ES-I3 (cell line): Measurements from ENCODE around the gene PHF2.
"Not testable (repeated sequence)": the region's sequence is repeated elsewhere in the genome, so short reads cannot be mapped to it uniquely, and the experiment has no call there.

Experiments used
- H3K36me3 ChIP-seq: 2 replicates; pipeline ENCODE4 v1.6.1; 2013; ENCODE audit warnings: mild to moderate bottlenecking, low read length, control low read depth, moderate library complexity; ENCODE audit not compliant: insufficient read depth
- H3K4me1 ChIP-seq: 2 replicates; pipeline ENCODE4 v1.6.1; 2013; ENCODE audit warnings: mild to moderate bottlenecking, control low read depth, low read length; ENCODE audit not compliant: insufficient read depth
- H3K9ac ChIP-seq: 2 replicates; pipeline ENCODE4 v1.6.1; 2013; ENCODE audit warnings: low read depth, mild to moderate bottlenecking, low read length, moderate library complexity
- H3K9me3 ChIP-seq: 2 replicates; pipeline ENCODE4 v1.6.1; 2013; ENCODE audit warnings: mild to moderate bottlenecking, low read length, moderate library complexity; ENCODE audit not compliant: control insufficient read depth, insufficient read depth

PHF2 gene

DNA sequence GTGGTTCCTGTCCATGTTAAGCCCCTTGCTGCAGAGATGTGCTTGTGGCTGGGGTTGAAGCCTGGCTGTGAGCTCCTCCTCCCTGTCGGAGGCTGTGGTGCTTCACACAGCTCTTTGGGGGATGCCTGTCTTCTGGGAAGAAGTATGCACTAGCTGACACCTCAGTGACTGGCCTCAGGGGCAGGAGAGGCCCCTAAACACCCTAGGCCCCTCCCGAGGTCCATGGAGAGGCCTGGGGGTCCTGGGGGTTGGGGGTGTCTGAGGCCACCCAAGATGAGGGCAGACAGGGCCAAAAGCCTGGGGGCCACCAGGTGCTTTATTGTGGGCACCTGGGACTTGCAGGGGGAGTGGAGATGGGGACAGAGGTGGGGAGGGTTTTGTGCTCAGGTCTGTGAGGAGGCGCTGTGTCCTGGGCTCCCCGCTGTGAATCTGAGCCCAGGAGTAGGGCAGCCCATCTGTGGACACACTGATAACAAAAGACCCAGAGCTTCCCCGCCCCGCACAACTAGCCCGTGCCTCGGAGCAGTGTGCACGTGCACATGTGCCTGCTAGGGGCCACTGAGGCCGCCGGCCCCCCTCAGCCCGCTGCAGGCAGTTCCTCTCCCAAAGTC is 92.0 kb downstream of the PHF2 start:
- Histone ChIP-seq H3K36me3 (no peaks in the 10 kb centered on the region), H3K9ac (no peak overlapping the region), H3K9me3 (no peaks in the 10 kb centered on the region), H3K4me1 (no peaks in the 10 kb centered on the region)

DNA sequence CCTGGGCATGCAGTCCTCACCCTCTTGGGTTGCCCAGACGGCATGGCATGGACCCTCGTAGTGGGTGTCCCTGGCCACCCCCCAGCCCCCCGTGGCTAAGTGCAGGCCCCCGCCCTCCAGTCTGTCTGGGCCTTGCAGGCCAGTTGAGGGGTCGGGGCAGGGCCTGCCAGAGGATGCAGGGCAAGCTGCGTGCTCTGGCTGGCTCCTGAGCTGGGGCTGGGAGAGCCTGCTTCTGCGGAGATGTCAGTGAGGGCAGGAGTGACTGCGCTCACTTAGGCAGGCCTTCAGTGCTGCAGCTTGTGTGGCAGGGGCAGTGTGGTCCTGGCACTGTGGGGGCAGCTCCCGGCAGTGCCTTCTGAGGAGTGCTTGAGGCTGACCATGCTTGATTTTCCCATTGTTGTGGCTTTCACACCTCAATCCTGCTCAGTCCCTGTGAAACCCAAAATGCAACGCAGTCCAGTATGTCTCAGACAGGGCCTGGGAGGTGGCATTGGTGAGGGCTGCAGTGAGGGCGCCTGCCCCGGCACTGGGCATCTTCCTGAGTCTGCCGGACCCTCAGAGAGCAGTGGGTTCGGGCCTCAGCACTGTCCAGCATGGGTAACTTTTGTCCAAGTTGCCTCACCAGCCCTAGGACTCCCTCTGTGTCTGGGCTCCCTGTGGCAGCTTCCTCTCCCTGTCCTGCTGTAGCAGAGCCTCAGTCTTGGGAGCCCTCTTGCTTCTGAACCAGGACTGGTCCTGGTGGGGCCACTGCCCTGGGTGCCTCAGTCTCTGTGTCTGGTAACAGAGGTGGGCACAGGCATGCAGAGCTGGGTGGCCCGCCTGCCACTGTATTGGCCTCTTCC is 93.0 kb downstream of the PHF2 start:
- Histone ChIP-seq H3K36me3 (no peaks in the 10 kb centered on the region), H3K4me1 (no peaks in the 10 kb centered on the region), H3K9ac (no peak overlapping the region), H3K9me3 (no peaks in the 10 kb centered on the region)

DNA sequence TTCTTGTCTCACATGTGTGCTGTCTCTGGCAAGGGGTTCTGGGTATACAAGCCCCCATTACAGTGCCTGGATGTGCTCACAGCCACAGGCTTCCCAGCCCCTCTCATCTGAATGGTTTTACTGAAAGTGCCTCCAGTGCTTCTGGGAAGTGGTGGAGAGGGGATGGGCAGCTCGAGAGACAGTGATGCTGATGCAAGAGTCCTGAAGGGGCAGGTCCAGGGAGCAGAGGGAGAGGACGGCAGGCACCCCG is 93.5 kb downstream of the PHF2 start:
- no peak overlapping the region for H3K9ac ChIP-seq

DNA sequence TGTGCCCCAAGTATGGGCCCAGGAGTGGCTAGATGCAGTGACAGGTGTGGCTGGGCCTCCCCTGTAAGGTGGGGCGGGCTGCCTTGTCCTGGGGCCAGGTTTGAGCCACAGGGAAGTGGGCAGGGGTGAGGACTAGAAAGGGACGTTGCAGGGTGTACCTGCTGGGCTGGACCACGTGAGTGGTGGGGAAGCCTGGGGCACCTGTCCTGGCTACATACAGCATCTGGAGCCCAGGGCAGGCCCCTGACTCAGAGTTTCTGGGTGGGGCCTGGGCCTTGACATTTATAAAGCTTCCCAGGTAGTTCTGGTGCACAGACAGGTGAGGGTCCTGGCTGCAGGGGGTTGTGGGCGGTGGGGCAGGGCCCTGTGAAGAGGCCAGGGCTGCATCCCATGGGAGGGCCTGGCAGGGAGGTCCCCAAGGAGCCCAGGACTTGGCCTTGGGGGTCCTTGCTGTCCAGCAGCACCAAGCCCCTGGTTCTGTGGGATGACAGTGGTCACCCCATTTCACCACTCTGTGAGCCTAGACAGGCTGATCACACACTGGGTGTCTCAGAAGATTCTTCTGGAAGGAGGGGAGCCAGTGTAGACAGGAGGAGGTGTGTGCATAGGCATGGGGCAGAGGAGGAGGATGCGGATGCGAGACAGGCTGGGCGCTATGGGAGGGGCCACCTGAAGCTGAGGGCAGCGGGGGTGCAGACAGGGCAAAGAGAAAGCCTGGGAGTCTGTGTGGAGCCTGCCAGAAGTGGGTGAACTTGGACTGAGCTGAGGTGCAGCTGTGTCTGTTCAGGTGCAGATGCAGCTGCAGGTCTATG is 94.0 kb downstream of the PHF2 start:
- Histone ChIP-seq H3K9ac (no peak overlapping the region), H3K36me3 (no peaks in the 10 kb centered on the region), H3K4me1 (no peaks in the 10 kb centered on the region), H3K9me3 (no peaks in the 10 kb centered on the region)

More for the DNA sequence above, 93.5 kb downstream of the PHF2 start:
- no peaks in the 10 kb centered on the region for H3K36me3 ChIP-seq
- no peaks in the 10 kb centered on the region for H3K9me3 ChIP-seq
- H3K4me1 ChIP-seq, result no peaks in the 10 kb centered on the region

DNA sequence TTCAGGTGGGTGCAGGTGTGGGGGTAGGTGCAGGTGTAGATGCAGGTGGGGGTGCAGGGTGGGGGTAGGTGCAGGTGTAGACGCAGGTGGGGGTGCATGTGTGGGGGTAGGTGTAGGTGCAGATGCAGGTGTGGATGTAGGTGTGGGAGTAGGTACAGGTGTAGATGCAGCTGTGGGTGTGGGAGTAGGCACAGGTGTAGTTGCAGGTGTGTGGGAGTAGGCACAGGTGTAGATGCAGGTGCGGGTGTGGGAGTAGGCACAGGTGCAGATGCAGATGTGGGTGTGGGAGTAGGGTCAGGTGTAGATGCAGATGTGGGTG is 94.6 kb downstream of the PHF2 start:
- H3K9ac ChIP-seq, result no peak overlapping the region
- H3K4me1 ChIP-seq, result no peaks in the 10 kb centered on the region
- H3K36me3 ChIP-seq, result no peaks in the 10 kb centered on the region
- no peaks in the 10 kb centered on the region for H3K9me3 ChIP-seq

DNA sequence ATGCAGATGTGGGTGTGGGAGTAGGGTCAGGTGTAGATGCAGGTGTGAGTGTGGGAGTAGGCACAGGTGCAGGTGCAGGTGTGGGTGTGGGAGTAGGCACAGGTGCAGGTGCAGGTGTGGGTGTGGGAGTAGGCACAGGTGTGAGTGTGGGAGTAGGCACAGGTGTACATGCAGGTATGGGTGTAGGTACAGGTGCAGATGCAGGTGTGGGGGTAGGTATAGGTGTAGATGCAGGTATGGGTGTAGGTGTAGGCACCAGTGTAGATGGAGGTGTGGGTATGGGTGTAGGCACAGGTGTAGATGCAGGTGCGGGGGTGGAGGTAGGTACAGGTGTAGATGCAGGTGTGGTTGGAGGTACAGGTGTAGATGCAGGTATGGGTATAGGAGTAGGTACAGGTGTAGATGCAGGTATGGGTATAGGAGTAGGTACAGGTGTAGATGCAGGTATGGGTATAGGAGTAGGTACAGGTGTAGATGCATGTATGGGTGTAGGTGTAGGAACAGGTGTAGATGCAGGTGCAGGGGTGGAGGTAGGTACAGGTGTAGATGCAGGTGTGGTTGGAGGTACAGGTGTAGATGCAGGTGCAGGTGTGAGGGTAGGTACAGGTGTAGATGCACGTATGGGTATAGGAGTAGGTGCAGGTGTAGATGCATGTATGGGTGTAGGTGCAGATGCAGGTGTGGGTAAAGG is 96.1 kb downstream of the PHF2 start:
- H3K4me1 ChIP-seq, H3K9ac ChIP-seq, H3K36me3 ChIP-seq, H3K9me3 ChIP-seq: not testable (repeated sequence)

DNA sequence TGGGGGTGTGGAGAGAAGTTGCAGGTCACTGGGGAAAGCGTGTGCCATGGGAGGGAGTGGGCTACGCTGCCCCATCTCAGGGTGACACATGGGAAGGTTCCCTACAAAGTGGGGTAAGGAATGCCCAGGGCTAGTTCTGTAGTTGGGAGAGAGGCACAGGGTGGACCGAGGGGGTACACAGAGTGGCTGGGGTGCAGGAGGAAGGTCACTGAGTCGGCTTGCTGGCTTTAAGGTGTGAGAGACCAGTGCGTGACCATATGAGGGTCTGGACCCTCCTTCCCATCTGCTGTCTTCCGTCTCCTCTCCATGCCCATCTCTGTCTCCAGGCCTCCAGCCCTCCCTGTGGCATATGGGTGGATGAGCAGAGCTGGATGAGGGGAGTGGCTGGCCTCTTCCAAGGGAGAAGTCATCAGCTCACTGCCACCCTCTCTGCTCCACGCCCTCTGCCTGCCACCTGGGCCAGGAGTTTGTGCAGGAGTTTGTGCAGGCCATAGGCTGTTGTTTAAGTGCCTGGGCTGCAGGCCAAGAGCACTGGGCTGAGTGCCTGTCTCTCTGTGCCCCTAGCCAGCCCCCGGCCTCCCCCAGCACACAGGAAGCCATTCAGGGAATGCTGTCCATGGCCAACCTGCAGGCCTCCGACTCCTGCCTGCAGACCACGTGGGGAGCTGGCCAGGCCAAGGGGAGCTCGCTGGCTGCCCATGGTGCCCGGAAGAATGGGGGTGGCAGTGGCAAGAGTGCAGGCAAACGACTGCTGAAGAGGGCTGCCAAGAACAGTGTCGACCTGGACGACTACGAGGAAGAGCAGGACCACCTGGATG is 96.8 kb downstream of the PHF2 start:
- no peaks in the 10 kb centered on the region for H3K9me3 ChIP-seq

DNA sequence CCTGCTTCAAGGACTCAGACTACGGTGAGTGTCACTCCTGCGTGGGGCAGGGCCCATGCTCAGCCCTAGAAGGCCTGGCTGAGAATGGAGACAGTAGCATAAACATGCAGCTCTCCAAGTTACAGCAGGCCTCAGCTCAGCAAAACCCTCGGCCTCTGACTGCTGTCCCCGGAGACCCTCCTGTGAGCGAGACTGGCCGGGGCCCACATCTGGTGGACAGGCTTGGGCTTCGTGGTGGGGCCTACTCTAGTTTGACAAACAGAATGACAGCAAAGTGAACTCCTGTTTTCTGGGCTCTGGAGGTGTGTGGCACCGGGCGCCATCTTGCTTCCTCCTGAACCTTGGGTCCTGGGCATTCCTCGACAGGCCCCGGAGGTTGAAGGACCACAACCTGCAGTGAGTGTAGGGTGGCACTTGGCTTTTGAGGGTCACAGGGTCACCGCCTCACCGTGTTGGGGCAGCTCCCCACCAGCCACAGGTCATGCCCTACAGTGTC is 97.5 kb downstream of the PHF2 start:
- Histone ChIP-seq H3K4me1 (no peaks in the 10 kb centered on the region), H3K9ac (no peak overlapping the region)

More for the DNA sequence above, 96.8 kb downstream of the PHF2 start:
- Histone ChIP-seq H3K9ac (no peak overlapping the region), H3K36me3 (no peaks in the 10 kb centered on the region), H3K4me1 (no peaks in the 10 kb centered on the region)

DNA sequence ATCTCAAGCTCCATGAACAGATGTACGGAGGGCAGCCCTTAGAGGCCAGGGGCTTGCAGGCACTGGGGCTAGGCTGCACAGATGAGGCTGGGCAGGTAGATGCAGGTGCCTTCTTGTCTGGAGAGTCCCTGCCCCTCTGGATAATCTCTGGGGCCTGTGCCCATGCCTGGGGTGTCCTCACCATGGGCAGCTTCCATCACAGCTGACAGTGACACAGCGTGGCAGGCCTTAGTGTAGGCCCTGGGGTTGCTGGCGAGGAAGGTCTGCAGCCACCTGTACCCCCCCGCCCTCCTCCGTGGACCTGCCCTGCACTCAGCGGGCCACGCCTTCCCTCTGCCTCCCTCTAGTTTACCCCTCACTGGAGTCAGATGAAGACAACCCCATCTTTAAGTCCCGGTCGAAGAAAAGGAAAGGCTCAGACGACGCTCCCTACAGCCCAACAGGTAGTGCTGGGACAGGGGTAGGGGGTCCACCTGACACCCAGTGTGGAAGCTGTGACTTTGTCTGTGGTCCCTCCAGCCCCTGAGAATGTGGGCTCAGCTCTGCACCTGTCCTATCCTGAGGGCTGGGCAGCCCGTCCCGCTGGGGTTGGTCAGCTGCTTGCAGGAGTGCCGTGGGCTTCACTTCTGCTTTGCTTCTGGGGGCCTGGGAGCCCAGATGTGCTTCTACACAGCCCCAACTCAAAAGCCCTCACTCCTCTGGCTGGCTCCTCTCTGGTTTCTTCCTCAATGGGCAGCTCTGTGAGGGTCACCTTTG is 98.4 kb downstream of the PHF2 start:
- no peaks in the 10 kb centered on the region for H3K4me1 ChIP-seq
- no peaks in the 10 kb centered on the region for H3K36me3 ChIP-seq
- no peaks in the 10 kb centered on the region for H3K9me3 ChIP-seq
- H3K9ac ChIP-seq, result no peak overlapping the region

More for the DNA sequence above, 97.5 kb downstream of the PHF2 start:
- no peaks in the 10 kb centered on the region for H3K9me3 ChIP-seq
- H3K36me3 ChIP-seq, result no peaks in the 10 kb centered on the region

DNA sequence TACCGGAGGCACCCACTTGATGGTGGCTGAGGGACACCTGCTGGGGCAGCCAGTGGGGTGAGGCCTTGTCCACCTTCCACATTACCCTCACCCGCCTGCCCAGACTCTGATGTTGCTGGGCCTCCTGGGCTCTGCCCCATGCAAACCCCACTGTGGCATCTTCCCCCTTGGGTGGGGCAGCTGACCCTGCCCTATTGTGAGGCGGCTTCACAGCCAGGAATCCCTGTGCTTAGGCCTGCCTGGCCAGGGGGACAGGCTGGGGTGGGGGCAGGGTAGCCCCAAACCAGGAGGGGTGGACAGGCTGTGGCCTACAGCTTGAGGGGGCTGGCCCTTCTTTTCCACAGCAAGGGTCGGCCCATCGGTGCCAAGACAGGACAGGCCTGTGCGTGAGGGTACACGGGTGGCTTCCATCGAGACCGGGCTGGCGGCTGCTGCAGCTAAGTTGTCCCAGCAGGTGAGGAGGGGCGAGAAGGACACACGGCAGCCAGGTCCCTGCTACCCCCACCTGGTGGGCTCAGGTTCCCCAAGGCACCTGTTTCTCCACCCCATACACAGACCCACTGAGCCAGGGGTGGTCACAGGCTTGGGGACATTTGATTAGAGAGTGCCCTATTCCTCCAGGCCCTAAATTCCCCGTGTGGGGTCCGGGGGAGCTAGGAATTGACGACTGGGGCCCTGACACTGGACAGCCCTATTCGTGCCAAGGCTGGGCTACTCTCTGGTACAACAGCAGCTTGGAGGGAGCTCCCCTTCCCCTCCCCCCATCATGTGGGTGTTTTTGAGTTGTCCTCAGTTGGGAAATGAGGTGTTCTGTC is 99.2 kb downstream of the PHF2 start:
- Histone ChIP-seq H3K36me3 (no peaks in the 10 kb centered on the region), H3K4me1 (no peaks in the 10 kb centered on the region), H3K9ac (no peak overlapping the region), H3K9me3 (no peaks in the 10 kb centered on the region)

DNA sequence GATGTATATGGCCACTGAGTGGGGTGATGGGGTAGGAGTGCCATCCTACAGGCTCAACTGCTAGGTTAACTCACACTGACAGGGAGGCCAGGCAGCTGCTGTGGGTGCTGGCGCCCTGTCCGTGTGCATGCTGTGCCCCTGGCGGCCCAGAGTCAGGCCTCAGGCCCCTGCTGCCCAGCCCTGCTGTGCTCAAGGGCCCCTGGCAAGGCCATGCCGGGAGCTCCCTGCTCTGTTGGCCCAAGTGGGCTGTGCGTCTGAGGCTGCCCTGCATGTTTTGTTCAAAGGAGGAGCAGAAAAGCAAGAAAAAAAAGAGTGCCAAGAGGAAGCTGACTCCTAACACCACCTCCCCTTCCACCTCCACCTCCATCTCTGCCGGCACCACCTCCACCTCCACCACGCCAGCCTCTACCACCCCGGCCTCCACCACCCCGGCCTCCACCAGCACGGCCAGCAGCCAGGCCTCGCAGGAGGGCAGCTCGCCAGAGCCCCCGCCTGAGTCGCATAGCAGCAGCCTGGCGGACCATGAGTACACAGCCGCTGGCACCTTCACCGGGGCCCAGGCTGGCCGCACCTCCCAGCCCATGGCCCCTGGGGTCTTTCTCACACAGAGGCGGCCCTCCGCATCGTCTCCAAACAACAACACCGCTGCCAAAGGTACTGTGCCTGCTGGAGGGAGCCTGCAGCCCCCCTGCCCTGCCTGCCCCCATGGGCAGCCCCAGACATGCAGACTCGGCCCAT is 100.1 kb downstream of the PHF2 start:
- no peaks in the 10 kb centered on the region for H3K36me3 ChIP-seq
- no peaks in the 10 kb centered on the region for H3K4me1 ChIP-seq
- H3K9me3 ChIP-seq, result no peaks in the 10 kb centered on the region
- H3K9ac ChIP-seq, result no peak overlapping the region

DNA sequence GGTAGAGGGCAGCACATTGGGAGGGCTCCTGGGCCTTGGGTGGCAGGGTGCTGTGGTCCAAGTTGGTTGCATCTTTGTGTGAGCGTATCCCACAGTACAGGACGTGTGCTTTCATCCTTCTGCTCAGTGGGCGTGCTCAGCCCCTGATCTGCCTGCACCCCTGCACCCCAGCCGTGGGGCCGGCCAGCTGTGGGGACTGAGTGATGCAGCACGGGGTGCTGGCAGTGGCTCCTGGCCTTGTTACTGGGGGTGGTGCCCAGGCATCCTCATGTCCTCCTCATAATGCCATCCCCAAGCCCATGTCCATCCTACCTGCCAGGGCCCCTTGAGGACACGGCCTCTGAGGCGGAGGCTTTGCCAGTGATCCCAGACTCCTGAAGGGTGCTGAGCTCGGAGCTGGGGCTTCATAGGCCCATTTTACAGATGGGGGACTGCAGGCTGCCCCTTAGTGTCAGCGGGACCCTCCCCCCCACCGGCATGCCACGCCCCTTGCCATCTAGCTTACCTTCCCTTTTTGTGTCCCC is 100.7 kb downstream of the PHF2 start:
- H3K9me3 ChIP-seq, result no peaks in the 10 kb centered on the region
- no peaks in the 10 kb centered on the region for H3K4me1 ChIP-seq
- H3K9ac ChIP-seq, result no peak overlapping the region
- no peaks in the 10 kb centered on the region for H3K36me3 ChIP-seq
